ENCODE data around the gene MCC.

MCC gene

DNA sequence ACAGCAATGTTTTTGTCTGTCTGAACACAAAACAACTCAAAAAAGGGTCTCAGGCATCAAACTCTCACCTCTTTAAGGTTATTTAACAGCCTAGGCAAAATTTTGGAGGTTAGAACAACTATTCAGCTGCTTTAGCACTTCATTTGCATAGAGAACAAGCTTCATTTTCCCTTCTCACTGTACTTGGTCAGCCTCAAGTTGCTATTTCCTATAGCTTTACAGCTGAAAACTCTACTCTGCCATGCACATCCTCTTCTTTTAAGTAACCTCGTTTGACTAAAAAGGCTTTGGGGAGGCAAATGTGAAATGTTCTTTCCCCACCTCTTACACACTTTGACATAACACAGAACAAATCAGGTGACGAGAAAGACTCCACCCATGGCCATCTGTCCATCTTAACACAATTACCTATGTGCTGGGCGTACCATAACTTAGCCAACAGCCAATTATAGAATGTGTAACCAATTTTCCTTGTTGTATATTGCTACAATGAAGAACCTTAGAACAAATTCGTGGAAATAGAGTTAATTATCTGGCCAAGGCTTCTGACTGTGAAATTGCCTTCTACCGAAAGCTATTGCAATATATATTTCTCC is 315.9 kb downstream of the MCC start:
- 0 out of 2 replicates have a peak, but pooled peaks have one; percentile 15 for TF ChIP-seq POLR2AphosphoS5 (IDR thresholded peaks at IDR 0.05; ENCODE audit: low read depth, low read length)
- TF ChIP-seq TAF1 (IDR thresholded peaks at IDR 0.05; ENCODE audit: borderline replicate concordance, insufficient read depth, low read length), result no peak

- TF ChIP-seq REST (IDR thresholded peaks at IDR 0.05; ENCODE audit: insufficient read depth in 1 of 2, low read depth in 2 of 2, low read length in 2 of 2) (no peak), TAF1 (IDR thresholded peaks at IDR 0.05; ENCODE audit: borderline replicate concordance, insufficient read depth, low read length) (no peak), SIN3A (IDR thresholded peaks at IDR 0.05; ENCODE audit: borderline replicate concordance, insufficient read depth, low read length) (no peak), FOXP2 (optimal IDR thresholded peaks at IDR 0.05; ENCODE audit: borderline replicate concordance, extremely low read depth, extremely low read length, insufficient read depth) (no peak), POLR2AphosphoS5 (IDR thresholded peaks at IDR 0.05; ENCODE audit: low read depth, low read length) (no peak)
Measured at GRCh38 chr5:113171520-113171919, 316.7 kb downstream of the MCC start.

DNA sequence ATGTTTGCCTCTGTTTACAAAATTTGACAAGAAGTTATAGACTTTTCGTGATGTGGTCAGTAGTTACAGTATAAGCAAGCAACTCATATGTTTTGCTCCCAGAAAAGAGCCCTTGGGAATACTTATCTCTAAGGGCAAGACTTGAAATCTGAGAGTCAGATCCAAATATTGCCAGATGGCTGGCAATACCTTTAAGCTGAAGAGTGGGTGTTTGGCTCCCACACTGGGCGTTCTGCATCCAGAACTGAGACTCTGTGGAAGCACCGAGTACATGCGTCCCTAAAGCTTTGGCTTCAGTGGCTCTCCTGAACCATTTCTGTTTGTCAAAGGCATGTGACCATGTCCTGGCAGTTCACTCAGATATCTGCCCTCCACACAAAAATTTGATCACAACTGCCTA is 317.5 kb downstream of the MCC start:
- no peak for TF ChIP-seq TAF1 (IDR thresholded peaks at IDR 0.05; ENCODE audit: borderline replicate concordance, insufficient read depth, low read length)

DNA sequence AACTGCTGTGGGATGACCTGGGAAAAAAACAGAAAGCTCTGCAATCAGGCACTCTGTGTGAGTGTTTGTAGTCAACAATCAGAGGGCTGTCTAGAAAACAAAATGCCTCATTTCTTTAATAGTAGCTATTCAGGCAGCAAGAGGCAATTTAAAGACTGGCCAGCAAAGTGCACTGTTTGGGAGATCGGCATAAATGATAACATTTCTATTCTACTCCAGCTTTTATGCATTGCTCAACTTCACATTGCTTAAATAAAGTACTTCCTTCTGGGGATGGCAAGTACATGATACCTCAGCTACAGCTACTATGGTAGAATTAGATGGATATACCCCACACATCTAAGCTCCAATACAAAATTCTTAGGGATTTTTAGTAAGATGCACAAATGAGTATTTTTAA is 318.5 kb downstream of the MCC start:
- TF ChIP-seq FOXP2 (optimal IDR thresholded peaks at IDR 0.05; ENCODE audit: borderline replicate concordance, extremely low read depth, extremely low read length, insufficient read depth) (no peak), REST (IDR thresholded peaks at IDR 0.05; ENCODE audit: insufficient read depth in 1 of 2, low read depth in 2 of 2, low read length in 2 of 2) (no peak), POLR2AphosphoS5 (IDR thresholded peaks at IDR 0.05; ENCODE audit: low read depth, low read length) (no peak), SIN3A (IDR thresholded peaks at IDR 0.05; ENCODE audit: borderline replicate concordance, insufficient read depth, low read length) (no peak), TAF1 (IDR thresholded peaks at IDR 0.05; ENCODE audit: borderline replicate concordance, insufficient read depth, low read length) (no peak)

DNA sequence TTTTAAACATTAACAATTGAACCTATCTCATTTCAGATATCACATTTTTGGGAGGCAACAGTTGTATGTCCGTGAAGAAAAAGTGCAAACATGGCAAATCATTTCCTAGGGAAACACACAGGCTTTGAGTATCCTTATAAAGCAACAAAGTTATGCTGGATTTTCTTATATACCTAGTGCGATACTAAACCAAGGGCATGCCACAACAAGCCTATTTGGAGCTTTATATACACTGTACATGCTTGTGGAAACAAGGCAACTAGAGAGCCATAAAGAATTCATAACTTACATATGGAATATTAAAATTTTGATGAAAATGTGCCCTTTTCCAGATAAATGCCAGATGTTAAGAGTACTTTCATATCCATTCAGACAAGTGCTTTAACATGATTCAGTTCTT is 320.3 kb downstream of the MCC start:
- TF ChIP-seq POLR2AphosphoS5 (IDR thresholded peaks at IDR 0.05; ENCODE audit: low read depth, low read length), result no peak
- no peak for TF ChIP-seq SIN3A (IDR thresholded peaks at IDR 0.05; ENCODE audit: borderline replicate concordance, insufficient read depth, low read length)
- no peak for TF ChIP-seq TAF1 (IDR thresholded peaks at IDR 0.05; ENCODE audit: borderline replicate concordance, insufficient read depth, low read length)
- no peak for TF ChIP-seq REST (IDR thresholded peaks at IDR 0.05; ENCODE audit: insufficient read depth in 1 of 2, low read depth in 2 of 2, low read length in 2 of 2)
- no peak for TF ChIP-seq FOXP2 (optimal IDR thresholded peaks at IDR 0.05; ENCODE audit: borderline replicate concordance, extremely low read depth, extremely low read length, insufficient read depth)

GRCh38 chr5:113166852-113167366 is 321.3 kb downstream of the MCC start:
- no peak for TF ChIP-seq FOXP2 (optimal IDR thresholded peaks at IDR 0.05; ENCODE audit: borderline replicate concordance, extremely low read depth, extremely low read length, insufficient read depth)
- TF ChIP-seq TAF1 (IDR thresholded peaks at IDR 0.05; ENCODE audit: borderline replicate concordance, insufficient read depth, low read length), result no peak
- no peak for TF ChIP-seq POLR2AphosphoS5 (IDR thresholded peaks at IDR 0.05; ENCODE audit: low read depth, low read length)
- TF ChIP-seq SIN3A (IDR thresholded peaks at IDR 0.05; ENCODE audit: borderline replicate concordance, insufficient read depth, low read length), result no peak
- no peak for TF ChIP-seq REST (IDR thresholded peaks at IDR 0.05; ENCODE audit: insufficient read depth in 1 of 2, low read depth in 2 of 2, low read length in 2 of 2)
